NCI-H446 (cell line): ENCODE measurements around the gene NLGN1.

Experiments used
- DNase-seq, 2 experiments: peaks; one replicate each; lab custom pipeline; 2025; lab: John Stamatoyannopoulos, UW

NLGN1 gene

GRCh38 chr3:173911446-173911845 lies 513.9 kb downstream of the NLGN1 start:
- peak; percentile 67 to 78 for DNase-seq

GRCh38 chr3:173912126-173912525 lies 514.6 kb downstream of the NLGN1 start:
- no peak for DNase-seq

- peak; percentile 81 to 91 for DNase-seq
Measured at GRCh38 chr3:173913397-173913796, 515.9 kb downstream of the NLGN1 start.

- peak in 1 of 2 experiments; percentile 25 for DNase-seq
Measured at GRCh38 chr3:173913974-173914421, 516.5 kb downstream of the NLGN1 start.

- DNase-seq, result no peak
Measured at GRCh38 chr3:173916799-173917198, 519.3 kb downstream of the NLGN1 start.

GRCh38 chr3:173920386-173920785 lies 522.8 kb downstream of the NLGN1 start:
- no peak for DNase-seq

GRCh38 chr3:173921732-173922131 lies 524.2 kb downstream of the NLGN1 start:
- no peak for DNase-seq

- DNase-seq, result no peak
Measured at GRCh38 chr3:173923204-173923603, 525.7 kb downstream of the NLGN1 start.

- DNase-seq, result no peak
Measured at GRCh38 chr3:173930251-173930650, 532.7 kb downstream of the NLGN1 start.

- DNase-seq, result peak; percentile 69 to 89
Measured at GRCh38 chr3:173932624-173933023, 535.1 kb downstream of the NLGN1 start.

- DNase-seq, result peak in 1 of 2 experiments; percentile 28
Measured at GRCh38 chr3:173933113-173933512, 535.6 kb downstream of the NLGN1 start.

GRCh38 chr3:173936316-173936715 lies 538.8 kb downstream of the NLGN1 start:
- DNase-seq, result peak in 1 of 2 experiments; percentile 32

GRCh38 chr3:173938159-173938558 lies 540.6 kb downstream of the NLGN1 start:
- peak in 1 of 2 experiments; percentile 41 for DNase-seq

GRCh38 chr3:173938616-173939015 lies 541.1 kb downstream of the NLGN1 start:
- no peak for DNase-seq

- DNase-seq, result no peak
Measured at GRCh38 chr3:173939331-173939730, 541.8 kb downstream of the NLGN1 start.

- DNase-seq, result no peak
Measured at GRCh38 chr3:173943264-173943663, 545.7 kb downstream of the NLGN1 start.

- no peak for DNase-seq
Measured at GRCh38 chr3:173945170-173945569, 547.6 kb downstream of the NLGN1 start.

GRCh38 chr3:173945806-173946205 lies 548.3 kb downstream of the NLGN1 start:
- peak in 1 of 2 experiments; percentile 40 for DNase-seq

- DNase-seq, result no peak
Measured at GRCh38 chr3:173954647-173955046, 557.1 kb downstream of the NLGN1 start.

GRCh38 chr3:173957646-173958045 lies 560.1 kb downstream of the NLGN1 start:
- no peak for DNase-seq

- no peak for DNase-seq
Measured at GRCh38 chr3:173958805-173959204, 561.3 kb downstream of the NLGN1 start.

GRCh38 chr3:173970281-173970680 lies 572.7 kb downstream of the NLGN1 start:
- DNase-seq, result no peak

- no peak for DNase-seq
Measured at GRCh38 chr3:173976281-173976680, 578.7 kb downstream of the NLGN1 start.

GRCh38 chr3:173977747-173978146 lies 580.2 kb downstream of the NLGN1 start:
- no peak for DNase-seq

- DNase-seq, result no peak
Measured at GRCh38 chr3:173983343-173983742, 585.8 kb downstream of the NLGN1 start.
